ENCODE data around the gene PUM1. TPM values are rescaled to one million over a fixed set of nuclear protein-coding genes. Genes with fewer than 3 reads are reported as not detected.

PUM1 gene
- total RNA-seq, 1 donor from 2014 or later, result 137 TPM

- peaks cover 64% of the 10 kb centered on the region for H3K4me1 Mint-ChIP-seq
- no peak overlapping the region for H3K27ac Mint-ChIP-seq
- H3K9me3 Mint-ChIP-seq, result no peaks in the 10 kb centered on the region
- peaks cover 64% of the 10 kb centered on the region for H3K36me3 Mint-ChIP-seq (ENCODE audit: low read depth)
- ChIA-PET POLR2A (no interaction called here), CTCF (no interaction called here)
- no peak for TF ChIP-seq CTCF (IDR thresholded peaks at IDR 0.05)
- DNase-seq (no peak), ATAC-seq (ENCODE audit: low read depth) (no peak)
- H3K27me3 Mint-ChIP-seq, result no peaks in the 10 kb centered on the region
- H3K4me3 Mint-ChIP-seq, result no peak overlapping the region
- intact Hi-C loops (cut with micrococcal nuclease), result no loop called here
These were observed 80.5 kb downstream of the PUM1 start for GRCh38 chr1:30984991-30985503.

- intact Hi-C loops (cut with micrococcal nuclease), result no loop called here
- Mint-ChIP-seq H3K27ac (no peak overlapping the region), H3K36me3 (ENCODE audit: low read depth) (peaks cover 65% of the 10 kb centered on the region), H3K9me3 (no peaks in the 10 kb centered on the region), H3K27me3 (no peaks in the 10 kb centered on the region), H3K4me3 (no peak overlapping the region), H3K4me1 (peaks cover 62% of the 10 kb centered on the region)
- DNase-seq (no peak), ATAC-seq (ENCODE audit: low read depth) (no peak)
- POLR2A ChIA-PET, result no interaction called here
- no peak for TF ChIP-seq CTCF (IDR thresholded peaks at IDR 0.05)
- CTCF ChIA-PET, result no interaction called here
These were observed 81.2 kb downstream of the PUM1 start for GRCh38 chr1:30984165-30984889.

- intact Hi-C loops (cut with micrococcal nuclease), result no loop called here
- peak; percentile 18 for ATAC-seq (ENCODE audit: low read depth)
These were observed 82.6 kb downstream of the PUM1 start for GRCh38 chr1:30982937-30983336.

GRCh38 chr1:30982431-30982830 lies 83.1 kb downstream of the PUM1 start:
- Mint-ChIP-seq H3K27me3 (no peaks in the 10 kb centered on the region), H3K9me3 (no peaks in the 10 kb centered on the region), H3K4me1 (peaks cover 52% of the 10 kb centered on the region), H3K27ac (peak overlapping the region; percentile 32), H3K4me3 (no peak overlapping the region), H3K36me3 (ENCODE audit: low read depth) (peaks cover 68% of the 10 kb centered on the region)
- ATAC-seq (ENCODE audit: low read depth), result no peak
- ChIA-PET POLR2A (no interaction called here), CTCF (no interaction called here)
- intact Hi-C loops (cut with micrococcal nuclease), result no loop called here
- no peak for DNase-seq
- no peak for TF ChIP-seq CTCF (IDR thresholded peaks at IDR 0.05)

More at GRCh38 chr1:30982937-30983336, 82.6 kb downstream of the PUM1 start:
- Mint-ChIP-seq H3K4me1 (peaks cover 49% of the 10 kb centered on the region), H3K27me3 (no peaks in the 10 kb centered on the region), H3K27ac (peak overlapping the region; percentile 32), H3K9me3 (no peaks in the 10 kb centered on the region), H3K36me3 (ENCODE audit: low read depth) (peaks cover 67% of the 10 kb centered on the region), H3K4me3 (peak overlapping the region; percentile 29)
- ChIA-PET POLR2A (no interaction called here), CTCF (no interaction called here)
- DNase-seq, result no peak
- TF ChIP-seq CTCF (IDR thresholded peaks at IDR 0.05), result no peak

GRCh38 chr1:30981172-30981571 lies 84.3 kb downstream of the PUM1 start:
- H3K27ac Mint-ChIP-seq, result no peak overlapping the region
- POLR2A ChIA-PET, result interaction anchor here (0.6 kb wide), 1 partner anchor 12 kb away, joined by 15 read pairs; no protein-coding TSS in a partner anchor
- DNase-seq, result no peak
- H3K9me3 Mint-ChIP-seq, result no peaks in the 10 kb centered on the region
- TF ChIP-seq CTCF (IDR thresholded peaks at IDR 0.05), result no peak
- H3K36me3 Mint-ChIP-seq (ENCODE audit: low read depth), result peaks cover 72% of the 10 kb centered on the region
- H3K4me3 Mint-ChIP-seq, result no peak overlapping the region
- H3K4me1 Mint-ChIP-seq, result peaks cover 53% of the 10 kb centered on the region
- intact Hi-C loops (cut with micrococcal nuclease), result no loop called here
- no peaks in the 10 kb centered on the region for H3K27me3 Mint-ChIP-seq
- no peak for ATAC-seq (ENCODE audit: low read depth)
- CTCF ChIA-PET, result no interaction called here
